ENCODE results near the gene ZP1.

Gene ZP1

DNA sequence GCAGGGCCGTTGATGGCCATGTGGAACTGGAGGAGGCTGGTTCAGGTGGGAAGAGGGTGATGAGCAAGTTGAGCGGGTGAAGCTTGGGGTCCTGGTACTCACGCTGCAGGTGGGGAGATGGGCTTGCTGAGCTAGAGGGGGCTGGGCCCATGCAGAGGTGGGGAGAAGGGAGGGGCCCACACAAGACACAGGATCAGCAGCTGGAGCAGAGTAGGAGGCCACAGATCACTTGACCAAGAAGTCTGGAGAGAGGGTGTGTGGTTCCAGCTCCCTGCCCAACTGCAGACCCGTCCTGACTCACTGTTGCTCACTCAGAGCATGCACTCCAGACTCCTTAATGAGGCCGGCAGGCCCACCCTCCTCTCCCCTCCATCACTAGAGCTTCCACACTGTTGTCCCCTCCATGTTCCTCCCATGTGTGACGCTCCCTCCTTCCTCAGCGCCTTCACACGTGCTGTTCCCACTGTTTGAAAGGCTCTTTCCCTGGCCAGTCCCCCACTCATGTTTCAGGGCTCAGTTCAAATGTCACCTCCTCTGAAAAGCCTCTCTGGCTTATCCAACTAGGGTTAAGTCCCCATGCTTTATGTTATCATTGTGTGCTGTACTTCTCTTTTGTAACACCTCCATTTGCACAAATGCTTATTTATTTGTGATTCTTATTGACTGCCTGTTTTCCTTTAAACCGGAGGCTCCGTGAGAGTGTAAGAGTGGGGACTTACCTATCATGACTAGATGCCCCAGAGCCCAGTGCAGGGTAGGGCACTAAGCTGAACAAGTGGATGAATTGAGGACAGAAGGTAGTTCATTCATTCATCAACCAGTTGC, 23.1 kb upstream of the ZP1 start:
- no peaks in the 10 kb centered on the region for H3K27me3 ChIP-seq (ENCODE audit: control insufficient read depth in 5 of 5, insufficient read depth in 4 of 5, low read length in 5 of 5)
- no peaks in the 10 kb centered on the region for H3K9me3 ChIP-seq (ENCODE audit: control insufficient read depth in 5 of 5, low read length in 5 of 5)
- H3K4me1 ChIP-seq (ENCODE audit: control insufficient read depth in 5 of 5, insufficient read depth in 5 of 5, low read length in 5 of 5) = peaks cover 24 to 59% (median 59%) of the 10 kb centered on the region in 5 donors
- H3K4me3 ChIP-seq (ENCODE audit: low read depth in 1 of 5, low read length in 5 of 5) = peak overlapping the region; percentile 73 to 95 (median 91)
- H3K27ac ChIP-seq (ENCODE audit: low read depth, low read length) = no peak overlapping the region
- peak overlapping the region in 4 of 5 donors; percentile 33 to 95 (median 88) for H3K9ac ChIP-seq (ENCODE audit: low read length in 5 of 5)
- H3K36me3 ChIP-seq (ENCODE audit: control insufficient read depth in 5 of 5, insufficient read depth in 5 of 5, low read length in 5 of 5) = peaks cover 0 to 26% (median 23%) of the 10 kb centered on the region in 5 donors

DNA sequence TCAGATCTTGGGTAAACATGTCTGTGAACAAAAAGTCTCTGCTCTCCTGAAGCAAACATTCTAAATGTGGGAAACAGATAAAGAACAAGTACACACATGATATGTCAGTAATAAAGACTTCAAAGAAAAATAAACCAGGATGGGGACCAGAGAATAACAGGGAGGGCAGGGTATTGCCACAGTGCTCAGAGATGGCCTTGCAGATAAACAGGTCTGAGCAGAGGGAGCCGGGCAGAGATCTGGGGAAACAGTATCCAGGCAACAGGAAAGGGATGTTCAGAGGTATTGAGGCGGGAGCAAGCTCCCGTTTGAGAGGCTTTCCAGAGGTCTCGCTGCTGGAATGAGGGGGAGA, 22.5 kb upstream of the ZP1 start:
- H3K4me3 ChIP-seq (ENCODE audit: low read depth in 1 of 5, low read length in 5 of 5) = peak overlapping the region in 2 of 5 donors; percentile 12 to 25
- peaks cover 0 to 32% (median 29%) of the 10 kb centered on the region in 5 donors for H3K36me3 ChIP-seq (ENCODE audit: control insufficient read depth in 5 of 5, insufficient read depth in 5 of 5, low read length in 5 of 5)
- H3K27me3 ChIP-seq (ENCODE audit: control insufficient read depth in 5 of 5, insufficient read depth in 4 of 5, low read length in 5 of 5) = no peaks in the 10 kb centered on the region
- H3K9me3 ChIP-seq (ENCODE audit: control insufficient read depth in 5 of 5, low read length in 5 of 5) = no peaks in the 10 kb centered on the region
- no peak overlapping the region for H3K27ac ChIP-seq (ENCODE audit: low read depth, low read length)
- peak overlapping the region in 2 of 5 donors; percentile 33 to 37 for H3K9ac ChIP-seq (ENCODE audit: low read length in 5 of 5)
- H3K4me1 ChIP-seq (ENCODE audit: control insufficient read depth in 5 of 5, insufficient read depth in 5 of 5, low read length in 5 of 5) = peaks cover 24 to 57% (median 54%) of the 10 kb centered on the region in 5 donors

DNA sequence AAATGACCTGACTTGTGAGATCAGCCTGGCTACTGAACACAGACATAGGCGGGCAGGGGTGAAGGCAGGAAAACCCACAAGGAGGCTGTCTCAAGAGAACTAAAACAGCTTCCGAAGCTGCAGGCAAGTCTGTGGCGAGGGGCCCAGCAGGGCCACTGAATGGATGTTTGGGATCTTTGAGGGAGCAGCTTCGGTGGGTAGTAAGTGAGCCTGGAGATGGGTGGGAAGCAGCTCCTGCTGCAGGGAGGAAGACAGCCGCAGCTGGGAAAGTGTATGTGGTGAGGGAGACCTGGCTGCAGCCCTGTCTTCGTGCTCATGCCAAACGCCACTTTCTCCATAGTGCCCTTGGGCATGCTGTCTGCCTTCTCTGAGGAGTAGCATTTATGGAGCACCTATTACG, 22.0 kb upstream of the ZP1 start:
- Histone ChIP-seq H3K27me3 (ENCODE audit: control insufficient read depth in 5 of 5, insufficient read depth in 4 of 5, low read length in 5 of 5) (no peaks in the 10 kb centered on the region), H3K4me3 (ENCODE audit: low read depth in 1 of 5, low read length in 5 of 5) (peak overlapping the region in 2 of 5 donors; percentile 12 to 25), H3K9ac (ENCODE audit: low read length in 5 of 5) (no peak overlapping the region), H3K27ac (ENCODE audit: low read depth, low read length) (no peak overlapping the region), H3K4me1 (ENCODE audit: control insufficient read depth in 5 of 5, insufficient read depth in 5 of 5, low read length in 5 of 5) (peaks cover 24 to 52% (median 49%) of the 10 kb centered on the region in 5 donors), H3K9me3 (ENCODE audit: control insufficient read depth in 5 of 5, low read length in 5 of 5) (no peaks in the 10 kb centered on the region), H3K36me3 (ENCODE audit: control insufficient read depth in 5 of 5, insufficient read depth in 5 of 5, low read length in 5 of 5) (peaks cover 0 to 37% (median 34%) of the 10 kb centered on the region in 5 donors)

DNA sequence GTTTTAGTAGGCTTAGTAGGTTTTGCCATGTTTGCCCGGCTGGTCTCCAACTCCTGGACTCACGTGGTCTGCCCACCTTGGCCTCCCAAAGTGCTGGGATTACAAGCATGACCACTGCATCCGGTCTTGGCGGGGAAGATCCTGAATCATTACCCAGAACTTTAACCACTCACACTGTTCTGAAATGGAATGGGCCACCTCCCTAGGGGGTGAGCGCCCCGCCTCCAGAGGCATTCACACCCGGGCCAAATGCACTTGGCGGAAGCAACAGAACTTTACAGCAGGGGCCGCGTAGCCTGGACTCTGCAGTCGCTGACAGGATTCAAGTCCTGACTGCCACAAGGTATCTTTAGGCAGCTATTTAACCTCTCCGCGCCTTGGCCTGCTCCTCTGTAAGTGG, 20.1 kb upstream of the ZP1 start:
- peaks cover 0 to 56% (median 52%) of the 10 kb centered on the region in 5 donors for H3K36me3 ChIP-seq (ENCODE audit: control insufficient read depth in 5 of 5, insufficient read depth in 5 of 5, low read length in 5 of 5)
- no peaks in the 10 kb centered on the region for H3K27me3 ChIP-seq (ENCODE audit: control insufficient read depth in 5 of 5, insufficient read depth in 4 of 5, low read length in 5 of 5)
- no peaks in the 10 kb centered on the region for H3K9me3 ChIP-seq (ENCODE audit: control insufficient read depth in 5 of 5, low read length in 5 of 5)
- peaks cover 16 to 33% (median 33%) of the 10 kb centered on the region in 5 donors for H3K4me1 ChIP-seq (ENCODE audit: control insufficient read depth in 5 of 5, insufficient read depth in 5 of 5, low read length in 5 of 5)
- no peak overlapping the region for H3K4me3 ChIP-seq (ENCODE audit: low read depth in 1 of 5, low read length in 5 of 5)
- H3K27ac ChIP-seq (ENCODE audit: low read depth, low read length) = no peak overlapping the region
- no peak overlapping the region for H3K9ac ChIP-seq (ENCODE audit: low read length in 5 of 5)

DNA sequence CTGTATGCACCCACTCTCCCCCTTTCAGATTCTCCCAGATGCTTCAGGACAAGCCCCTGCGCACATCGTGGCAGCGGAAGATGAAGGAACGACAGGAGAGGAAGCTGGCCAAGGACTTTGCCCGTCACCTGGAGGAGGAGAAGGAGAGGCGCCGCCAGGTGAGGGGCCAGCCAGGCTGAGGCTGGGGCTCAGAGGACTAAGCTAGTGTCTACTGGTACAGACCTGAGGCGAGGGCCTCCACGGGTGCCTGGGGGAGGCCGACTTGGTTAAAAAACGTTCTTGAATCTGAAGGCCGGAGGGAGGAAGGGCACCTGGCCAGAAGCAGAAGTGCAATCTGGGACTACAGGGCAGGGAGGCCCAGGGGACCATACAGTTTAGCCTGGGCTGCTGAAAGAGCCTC, 19.4 kb upstream of the ZP1 start:
- Histone ChIP-seq H3K36me3 (ENCODE audit: control insufficient read depth in 5 of 5, insufficient read depth in 5 of 5, low read length in 5 of 5) (peaks cover 0 to 58% (median 52%) of the 10 kb centered on the region in 5 donors), H3K9me3 (ENCODE audit: control insufficient read depth in 5 of 5, low read length in 5 of 5) (no peaks in the 10 kb centered on the region), H3K4me1 (ENCODE audit: control insufficient read depth in 5 of 5, insufficient read depth in 5 of 5, low read length in 5 of 5) (peaks cover 16 to 27% (median 26%) of the 10 kb centered on the region in 5 donors), H3K27me3 (ENCODE audit: control insufficient read depth in 5 of 5, insufficient read depth in 4 of 5, low read length in 5 of 5) (no peaks in the 10 kb centered on the region), H3K9ac (ENCODE audit: low read length in 5 of 5) (no peak overlapping the region), H3K4me3 (ENCODE audit: low read depth in 1 of 5, low read length in 5 of 5) (no peak overlapping the region), H3K27ac (ENCODE audit: low read depth, low read length) (no peak overlapping the region)

DNA sequence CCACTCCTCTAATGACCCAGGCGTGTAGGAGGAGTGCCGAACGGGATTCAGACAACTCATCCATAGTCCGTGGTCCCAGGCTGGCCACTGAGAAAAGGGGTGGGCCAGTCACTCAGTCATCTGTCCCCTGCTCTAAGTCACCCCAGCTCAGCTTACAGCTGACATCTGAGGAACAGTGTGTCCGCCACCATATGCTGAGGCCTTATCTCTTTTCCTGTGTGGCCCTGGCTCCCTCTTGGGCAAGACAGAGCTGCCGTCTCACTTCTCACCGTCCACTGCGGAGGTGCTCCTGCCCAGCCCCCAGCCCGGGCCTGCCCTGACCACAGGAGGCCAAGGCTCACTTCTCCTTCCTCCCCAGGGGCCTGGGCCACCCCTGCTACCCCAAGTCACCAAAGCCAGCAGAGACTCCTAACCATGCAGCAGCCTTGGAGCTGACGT, 18.6 kb upstream of the ZP1 start:
- H3K9ac ChIP-seq (ENCODE audit: low read length in 5 of 5) = no peak overlapping the region
- H3K4me1 ChIP-seq (ENCODE audit: control insufficient read depth in 5 of 5, insufficient read depth in 5 of 5, low read length in 5 of 5) = peaks cover 12 to 19% (median 18%) of the 10 kb centered on the region in 5 donors
- H3K4me3 ChIP-seq (ENCODE audit: low read depth in 1 of 5, low read length in 5 of 5) = no peak overlapping the region
- no peak overlapping the region for H3K27ac ChIP-seq (ENCODE audit: low read depth, low read length)
- H3K27me3 ChIP-seq (ENCODE audit: control insufficient read depth in 5 of 5, insufficient read depth in 4 of 5, low read length in 5 of 5) = no peaks in the 10 kb centered on the region
- H3K36me3 ChIP-seq (ENCODE audit: control insufficient read depth in 5 of 5, insufficient read depth in 5 of 5, low read length in 5 of 5) = peaks cover 0 to 63% (median 55%) of the 10 kb centered on the region in 5 donors
- no peaks in the 10 kb centered on the region for H3K9me3 ChIP-seq (ENCODE audit: control insufficient read depth in 5 of 5, low read length in 5 of 5)

DNA sequence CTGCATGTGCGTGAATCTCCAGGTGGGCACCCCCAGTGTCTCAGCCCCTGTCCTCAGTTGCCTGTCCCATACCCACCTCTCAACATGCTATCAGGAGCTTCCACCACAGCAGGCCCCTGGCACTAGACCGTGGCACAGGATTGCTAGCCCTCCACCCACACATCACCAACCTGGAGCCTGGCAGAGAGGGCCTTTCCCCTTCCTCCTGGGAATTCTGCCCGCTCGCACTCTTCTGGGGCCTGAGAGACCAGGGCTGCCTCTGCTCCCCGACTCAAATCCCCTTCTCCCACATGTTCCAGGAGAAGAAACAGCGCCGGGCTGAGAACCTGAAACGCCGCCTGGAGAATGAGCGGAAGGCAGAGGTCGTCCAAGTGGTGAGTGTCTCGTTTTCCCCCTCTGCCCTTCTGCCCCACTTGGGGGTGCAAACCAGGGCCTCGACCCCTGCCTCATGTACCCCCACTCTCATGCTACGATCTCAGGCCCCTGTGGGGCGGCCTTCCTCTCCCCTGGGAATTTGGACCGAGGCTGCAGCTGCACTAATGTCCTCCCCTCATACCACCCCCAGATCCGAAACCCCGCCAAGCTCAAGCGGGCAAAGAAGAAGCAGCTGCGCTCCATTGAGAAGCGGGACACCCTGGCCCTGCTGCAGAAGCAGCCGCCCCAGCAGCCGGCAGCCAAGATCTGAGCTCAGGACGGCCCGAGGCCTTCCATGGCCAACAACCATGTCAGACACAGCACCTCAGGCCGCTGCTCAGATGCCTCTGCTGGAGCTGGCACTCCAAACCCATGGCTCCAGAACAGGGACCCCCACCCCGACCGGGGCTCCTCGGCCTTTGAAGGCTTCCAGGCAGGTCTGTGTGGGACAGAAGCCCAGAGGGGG, 17.5 kb upstream of the ZP1 start:
- H3K4me1 ChIP-seq (ENCODE audit: control insufficient read depth in 5 of 5, insufficient read depth in 5 of 5, low read length in 5 of 5) = peaks cover 2 to 11% (median 9%) of the 10 kb centered on the region in 5 donors
- H3K36me3 ChIP-seq (ENCODE audit: control insufficient read depth in 5 of 5, insufficient read depth in 5 of 5, low read length in 5 of 5) = peaks cover 0 to 63% (median 55%) of the 10 kb centered on the region in 5 donors
- no peaks in the 10 kb centered on the region for H3K27me3 ChIP-seq (ENCODE audit: control insufficient read depth in 5 of 5, insufficient read depth in 4 of 5, low read length in 5 of 5)
- no peak overlapping the region for H3K27ac ChIP-seq (ENCODE audit: low read depth, low read length)
- H3K9me3 ChIP-seq (ENCODE audit: control insufficient read depth in 5 of 5, low read length in 5 of 5) = no peaks in the 10 kb centered on the region
- no peak overlapping the region for H3K9ac ChIP-seq (ENCODE audit: low read length in 5 of 5)
- H3K4me3 ChIP-seq (ENCODE audit: low read depth in 1 of 5, low read length in 5 of 5) = no peak overlapping the region

DNA sequence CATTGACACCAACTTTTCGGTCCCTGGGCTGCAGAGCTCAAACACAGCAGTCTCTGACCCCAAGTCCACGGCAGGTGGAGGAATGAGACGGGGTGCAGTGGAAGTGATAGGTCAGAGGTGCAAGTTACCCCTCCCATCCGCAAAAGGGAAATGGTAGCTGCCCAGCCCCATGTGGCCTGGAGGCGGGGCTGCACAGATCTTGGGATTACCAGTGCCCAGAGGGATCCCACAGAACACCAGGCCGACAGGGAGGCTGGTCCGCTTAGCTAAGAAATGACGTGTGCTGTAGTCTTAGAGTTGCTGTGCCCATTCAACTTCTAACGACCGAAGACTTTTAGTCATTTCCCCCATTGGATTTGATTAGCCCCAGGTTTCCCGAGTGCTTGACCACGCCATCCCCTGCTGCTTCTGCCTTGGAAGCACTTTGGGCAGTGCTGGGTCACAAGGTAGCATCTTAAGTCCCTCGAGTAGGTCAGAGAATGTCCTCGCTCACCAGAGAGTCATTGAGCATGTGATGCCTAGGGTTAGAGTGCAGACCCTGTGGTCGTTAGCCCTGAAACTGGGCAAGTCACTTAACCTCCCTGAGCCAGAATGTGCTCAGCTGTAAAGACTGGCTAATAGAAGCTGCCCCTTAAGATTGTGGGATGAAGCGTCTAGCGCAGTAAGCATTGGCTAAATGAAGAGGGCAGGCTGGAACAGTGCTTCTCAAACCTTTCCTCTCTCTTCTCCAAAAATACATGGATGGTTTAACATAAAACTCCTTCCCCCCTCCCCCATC, 15.8 kb upstream of the ZP1 start:
- H3K27me3 ChIP-seq (ENCODE audit: control insufficient read depth in 5 of 5, insufficient read depth in 4 of 5, low read length in 5 of 5) = no peaks in the 10 kb centered on the region
- no peak overlapping the region for H3K27ac ChIP-seq (ENCODE audit: low read depth, low read length)
- no peaks in the 10 kb centered on the region for H3K9me3 ChIP-seq (ENCODE audit: control insufficient read depth in 5 of 5, low read length in 5 of 5)
- H3K4me3 ChIP-seq (ENCODE audit: low read depth in 1 of 5, low read length in 5 of 5) = no peak overlapping the region
- no peak overlapping the region for H3K9ac ChIP-seq (ENCODE audit: low read length in 5 of 5)
- peaks cover 0 to 58% (median 47%) of the 10 kb centered on the region in 5 donors for H3K36me3 ChIP-seq (ENCODE audit: control insufficient read depth in 5 of 5, insufficient read depth in 5 of 5, low read length in 5 of 5)
- peaks cover 0 to 12% (median 6%) of the 10 kb centered on the region in 5 donors for H3K4me1 ChIP-seq (ENCODE audit: control insufficient read depth in 5 of 5, insufficient read depth in 5 of 5, low read length in 5 of 5)

DNA sequence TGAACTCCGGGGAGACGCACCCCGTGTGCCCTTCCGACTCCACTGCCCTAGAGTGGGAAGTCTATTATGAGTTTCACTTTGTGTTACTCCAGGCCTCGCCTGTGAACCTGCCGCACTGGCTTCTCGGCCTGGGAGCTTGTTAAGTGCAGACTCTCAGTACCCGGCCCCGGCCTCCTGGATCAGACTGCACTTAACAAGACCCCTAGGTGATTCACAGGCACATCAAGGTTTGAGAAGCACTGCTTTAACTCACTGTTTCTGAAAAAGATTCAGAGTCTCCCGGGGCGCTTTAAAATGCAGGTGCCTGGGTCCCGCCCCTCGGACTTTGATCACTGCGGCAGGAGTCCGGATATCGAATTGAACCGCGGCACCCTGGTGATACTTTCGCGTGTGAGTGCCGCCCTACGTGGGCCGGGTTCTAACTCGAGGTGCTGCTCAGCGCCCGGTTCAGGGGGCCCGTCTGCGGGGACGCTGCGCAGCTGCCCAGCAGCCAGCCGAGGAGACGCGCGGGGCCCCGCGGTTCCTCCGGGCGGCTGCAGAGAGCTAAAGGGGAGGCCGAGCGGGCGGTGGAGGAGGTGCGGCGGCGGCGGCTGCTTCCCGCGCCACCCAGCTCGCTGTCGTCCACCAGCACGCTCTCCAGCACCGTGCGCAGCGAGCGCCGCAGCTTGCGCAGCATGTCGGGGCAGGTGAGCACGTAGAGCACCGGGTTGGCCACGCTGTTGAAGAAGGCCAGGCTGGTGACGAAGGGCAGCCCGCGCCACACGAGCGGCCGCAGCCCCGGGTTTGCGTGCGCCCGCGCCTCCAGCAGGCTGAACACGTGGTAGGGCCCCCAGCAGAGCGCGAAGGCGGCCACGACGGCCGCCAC, 15.0 kb upstream of the ZP1 start:
- no peak overlapping the region for H3K9ac ChIP-seq (ENCODE audit: low read length in 5 of 5)
- H3K9me3 ChIP-seq (ENCODE audit: control insufficient read depth in 5 of 5, low read length in 5 of 5) = no peaks in the 10 kb centered on the region
- H3K27me3 ChIP-seq (ENCODE audit: control insufficient read depth in 5 of 5, insufficient read depth in 4 of 5, low read length in 5 of 5) = no peaks in the 10 kb centered on the region
- H3K36me3 ChIP-seq (ENCODE audit: control insufficient read depth in 5 of 5, insufficient read depth in 5 of 5, low read length in 5 of 5) = peaks cover 0 to 56% (median 47%) of the 10 kb centered on the region in 5 donors
- H3K4me1 ChIP-seq (ENCODE audit: control insufficient read depth in 5 of 5, insufficient read depth in 5 of 5, low read length in 5 of 5) = peaks cover 0 to 12% (median 6%) of the 10 kb centered on the region in 5 donors
- no peak overlapping the region for H3K4me3 ChIP-seq (ENCODE audit: low read depth in 1 of 5, low read length in 5 of 5)
- no peak overlapping the region for H3K27ac ChIP-seq (ENCODE audit: low read depth, low read length)
